PC-3 (cell line): ENCODE measurements around the gene SYT6.

Experiments used
- CTCF ChIP-seq: fragments of 300-600 bp; sonication (generic); conservative IDR thresholded peaks from 2 replicates; pipeline ENCODE4 v1.5.1; 2017; ENCODE audit warnings: antibody characterized with exemption, low read depth, mild to moderate bottlenecking, low read length
- EZH2 ChIP-seq: fragments of 300-600 bp; sonication (generic); IDR thresholded peaks from one replicate; pipeline ENCODE4 v1.6.1; 2017; ENCODE audit warnings: antibody characterized with exemption, mild to moderate bottlenecking, low read length; ENCODE audit not compliant: unreplicated experiment

- TF ChIP-seq CTCF (peak; percentile 71), EZH2 (no peak)
These were observed 59.9 kb downstream of the SYT6 start for GRCh38 chr1:114093624-114094362.
